ENCODE measurements around the gene HECW1. TPM values are rescaled to one million over a fixed set of nuclear protein-coding genes. Genes with fewer than 3 reads are reported as not detected.
A peak's percentile ranks its signal among the peaks of the same experiment; 100 is the strongest.

Gene HECW1
- total RNA-seq, 1 donor: 2.9 TPM

- Histone ChIP-seq H4K20me1 (ENCODE audit: insufficient read depth, low read length) (no peaks in the 10 kb centered on the region), H2AFZ (ENCODE audit: low read length) (no peak overlapping the region), H3K79me2 (ENCODE audit: insufficient read depth, low read length) (no peaks in the 10 kb centered on the region), H3K4me2 (ENCODE audit: insufficient read depth, low read length) (no peak overlapping the region), H3K9me3 (ENCODE audit: low read depth, low read length) (no peaks in the 10 kb centered on the region), H3K4me1 (ENCODE audit: insufficient read depth, low read length) (peaks cover 9% of the 10 kb centered on the region), H3K4me3 (ENCODE audit: insufficient read depth, low read length) (no peak overlapping the region), H3K27me3 (ENCODE audit: insufficient read depth, low read length) (no peaks in the 10 kb centered on the region), H3K36me3 (ENCODE audit: insufficient read depth, low read length) (no peaks in the 10 kb centered on the region), H3K27ac (ENCODE audit: low read depth, low read length) (no peak overlapping the region)
- TF ChIP-seq CTCF (IDR thresholded peaks at IDR 0.05; ENCODE audit: extremely low read depth, low read depth, low read length): no peak
- no peak for DNase-seq (ENCODE audit: insufficient read length, low spot score, missing footprints)
These were observed 338.4 kb downstream of the HECW1 start for GRCh38 chr7:43450894-43451293.

- Histone ChIP-seq H2AFZ (ENCODE audit: low read length) (peak overlapping the region; percentile 87), H3K4me1 (ENCODE audit: insufficient read depth, low read length) (peaks cover 9% of the 10 kb centered on the region), H3K36me3 (ENCODE audit: insufficient read depth, low read length) (no peaks in the 10 kb centered on the region), H3K27ac (ENCODE audit: low read depth, low read length) (no peak overlapping the region), H3K9me3 (ENCODE audit: low read depth, low read length) (no peaks in the 10 kb centered on the region), H4K20me1 (ENCODE audit: insufficient read depth, low read length) (no peaks in the 10 kb centered on the region), H3K27me3 (ENCODE audit: insufficient read depth, low read length) (no peaks in the 10 kb centered on the region), H3K4me2 (ENCODE audit: insufficient read depth, low read length) (peak overlapping the region; percentile 71), H3K79me2 (ENCODE audit: insufficient read depth, low read length) (no peaks in the 10 kb centered on the region), H3K4me3 (ENCODE audit: insufficient read depth, low read length) (peak overlapping the region; percentile 28)
- peak; percentile 61 for TF ChIP-seq CTCF (IDR thresholded peaks at IDR 0.05; ENCODE audit: extremely low read depth, low read depth, low read length)
- DNase-seq (ENCODE audit: insufficient read length, low spot score, missing footprints): peak; percentile 82
These were observed 342.6 kb downstream of the HECW1 start for GRCh38 chr7:43454936-43455518.

GRCh38 chr7:43456200-43456599 lies 343.8 kb downstream of the HECW1 start:
- Histone ChIP-seq H3K4me2 (ENCODE audit: insufficient read depth, low read length) (no peak overlapping the region), H4K20me1 (ENCODE audit: insufficient read depth, low read length) (no peaks in the 10 kb centered on the region), H2AFZ (ENCODE audit: low read length) (no peak overlapping the region), H3K27me3 (ENCODE audit: insufficient read depth, low read length) (no peaks in the 10 kb centered on the region), H3K4me1 (ENCODE audit: insufficient read depth, low read length) (peaks cover 9% of the 10 kb centered on the region), H3K36me3 (ENCODE audit: insufficient read depth, low read length) (no peaks in the 10 kb centered on the region), H3K4me3 (ENCODE audit: insufficient read depth, low read length) (no peak overlapping the region), H3K27ac (ENCODE audit: low read depth, low read length) (no peak overlapping the region), H3K9me3 (ENCODE audit: low read depth, low read length) (no peaks in the 10 kb centered on the region), H3K79me2 (ENCODE audit: insufficient read depth, low read length) (no peaks in the 10 kb centered on the region)
- TF ChIP-seq CTCF (IDR thresholded peaks at IDR 0.05; ENCODE audit: extremely low read depth, low read depth, low read length): peak; percentile 41
- no peak for DNase-seq (ENCODE audit: insufficient read length, low spot score, missing footprints)

- H3K4me2 ChIP-seq (ENCODE audit: insufficient read depth, low read length): no peak overlapping the region
- H3K27me3 ChIP-seq (ENCODE audit: insufficient read depth, low read length): no peaks in the 10 kb centered on the region
- H3K9me3 ChIP-seq (ENCODE audit: low read depth, low read length): no peaks in the 10 kb centered on the region
- H2AFZ ChIP-seq (ENCODE audit: low read length): no peak overlapping the region
- H4K20me1 ChIP-seq (ENCODE audit: insufficient read depth, low read length): no peaks in the 10 kb centered on the region
- H3K79me2 ChIP-seq (ENCODE audit: insufficient read depth, low read length): no peaks in the 10 kb centered on the region
- H3K4me1 ChIP-seq (ENCODE audit: insufficient read depth, low read length): peaks cover 19% of the 10 kb centered on the region
- H3K4me3 ChIP-seq (ENCODE audit: insufficient read depth, low read length): no peak overlapping the region
- H3K36me3 ChIP-seq (ENCODE audit: insufficient read depth, low read length): no peaks in the 10 kb centered on the region
- no peak for TF ChIP-seq CTCF (IDR thresholded peaks at IDR 0.05; ENCODE audit: extremely low read depth, low read depth, low read length)
- DNase-seq (ENCODE audit: insufficient read length, low spot score, missing footprints): no peak
- H3K27ac ChIP-seq (ENCODE audit: low read depth, low read length): no peak overlapping the region
These were observed 346.0 kb downstream of the HECW1 start for GRCh38 chr7:43458330-43459018.
